BLaER1 (cell line): ENCODE results near the gene OSM.

Experiments used
- H3K27ac ChIP-seq: shearing (Covaris generic); formaldehyde crosslinking; 2 replicates; pipeline ENCODE4 v1.8.1; 2022
- H3K27me3 ChIP-seq: shearing (Covaris generic); formaldehyde crosslinking; 2 replicates; pipeline ENCODE4 v1.8.1; 2022
- H3K36me3 ChIP-seq: shearing (Covaris generic); formaldehyde crosslinking; 2 replicates; pipeline ENCODE4 v1.8.1; 2022
- H3K4me1 ChIP-seq: shearing (Covaris generic); formaldehyde crosslinking; 2 replicates; pipeline ENCODE4 v1.8.1; 2022
- H3K4me2 ChIP-seq: shearing (Covaris generic); formaldehyde crosslinking; 2 replicates; pipeline ENCODE4 v1.8.1; 2022
- H3K4me3 ChIP-seq: shearing (Covaris generic); formaldehyde crosslinking; 2 replicates; pipeline ENCODE4 v1.8.1; 2022
- H3K9ac ChIP-seq: shearing (Covaris generic); formaldehyde crosslinking; 2 replicates; pipeline ENCODE4 v1.8.1; 2022
- H3K9me3 ChIP-seq: shearing (Covaris generic); formaldehyde crosslinking; 2 replicates; pipeline ENCODE4 v1.8.1; 2022
- H4K20me1 ChIP-seq: shearing (Covaris generic); formaldehyde crosslinking; 2 replicates; pipeline ENCODE4 v1.8.1; 2022
- Cebpa-rat ChIP-seq: shearing (Covaris generic); IDR thresholded peaks from 2 replicates; pipeline ENCODE4 v1.8.1; 2022

Gene OSM

DNA sequence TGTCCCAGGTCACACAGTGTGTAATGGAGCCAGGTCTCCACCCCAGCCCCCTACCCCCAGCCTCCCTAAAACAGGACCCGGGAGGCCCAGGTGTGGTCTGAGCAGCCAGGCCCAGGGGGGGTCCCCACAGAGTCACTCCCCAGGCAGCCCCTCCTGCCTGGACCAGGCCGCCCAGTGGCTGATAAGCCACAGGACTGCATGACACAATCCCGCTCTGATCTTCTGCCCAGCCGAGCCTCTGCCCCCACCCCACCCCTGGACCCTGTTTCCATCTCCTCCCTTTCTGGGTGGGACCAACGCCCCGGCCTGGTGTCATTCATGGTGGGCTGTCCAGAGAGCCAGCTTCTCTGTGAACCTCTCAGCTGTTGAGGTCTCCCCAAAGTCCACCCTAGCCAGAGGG is 12.3 kb downstream of the OSM start:
- no peaks in the 10 kb centered on the region for H3K36me3 ChIP-seq
- H3K4me3 ChIP-seq = no peak overlapping the region
- H4K20me1 ChIP-seq = no peaks in the 10 kb centered on the region
- no peak for TF ChIP-seq Cebpa-rat
- peak overlapping the region; percentile 78 for H3K4me2 ChIP-seq
- no peaks in the 10 kb centered on the region for H3K9me3 ChIP-seq
- peaks cover 68% of the 10 kb centered on the region for H3K4me1 ChIP-seq
- no peak overlapping the region for H3K9ac ChIP-seq
- no peak overlapping the region for H3K27ac ChIP-seq
- H3K27me3 ChIP-seq = no peaks in the 10 kb centered on the region

DNA sequence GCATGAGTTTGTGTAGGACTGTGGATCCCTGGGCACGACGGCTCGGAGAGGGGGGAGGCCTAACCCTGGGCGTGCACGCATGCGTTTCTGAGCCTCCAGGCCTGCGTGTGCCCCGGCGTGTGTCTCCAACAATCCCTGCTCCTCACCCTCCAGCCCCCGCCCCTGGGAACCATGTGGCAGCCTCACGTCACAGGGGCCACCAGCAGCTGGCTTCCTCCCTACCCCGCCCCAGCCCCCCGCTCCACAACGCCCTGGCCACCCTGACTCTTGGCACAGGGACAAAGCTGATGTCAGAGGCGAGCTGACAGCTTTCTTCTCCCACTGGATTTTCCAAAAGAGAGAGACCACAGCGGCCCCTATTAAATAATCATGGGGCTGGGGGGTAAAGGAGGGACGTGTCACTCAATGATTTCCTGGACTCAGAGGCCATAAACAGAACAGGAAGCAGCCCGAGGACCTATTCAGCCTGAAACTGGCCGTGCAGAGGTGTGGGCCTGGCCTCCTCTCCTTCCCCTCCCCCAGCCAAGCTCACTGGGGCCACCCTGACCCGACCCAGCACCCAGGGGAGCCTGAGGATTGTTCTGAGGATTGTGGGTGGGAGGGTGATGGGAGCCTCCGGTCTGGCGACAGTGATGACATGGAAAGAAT is 13.3 kb downstream of the OSM start:
- H3K4me1 ChIP-seq = peaks cover 70% of the 10 kb centered on the region
- peak overlapping the region; percentile 75 for H3K27ac ChIP-seq
- peak overlapping the region; percentile 78 for H3K4me2 ChIP-seq

DNA sequence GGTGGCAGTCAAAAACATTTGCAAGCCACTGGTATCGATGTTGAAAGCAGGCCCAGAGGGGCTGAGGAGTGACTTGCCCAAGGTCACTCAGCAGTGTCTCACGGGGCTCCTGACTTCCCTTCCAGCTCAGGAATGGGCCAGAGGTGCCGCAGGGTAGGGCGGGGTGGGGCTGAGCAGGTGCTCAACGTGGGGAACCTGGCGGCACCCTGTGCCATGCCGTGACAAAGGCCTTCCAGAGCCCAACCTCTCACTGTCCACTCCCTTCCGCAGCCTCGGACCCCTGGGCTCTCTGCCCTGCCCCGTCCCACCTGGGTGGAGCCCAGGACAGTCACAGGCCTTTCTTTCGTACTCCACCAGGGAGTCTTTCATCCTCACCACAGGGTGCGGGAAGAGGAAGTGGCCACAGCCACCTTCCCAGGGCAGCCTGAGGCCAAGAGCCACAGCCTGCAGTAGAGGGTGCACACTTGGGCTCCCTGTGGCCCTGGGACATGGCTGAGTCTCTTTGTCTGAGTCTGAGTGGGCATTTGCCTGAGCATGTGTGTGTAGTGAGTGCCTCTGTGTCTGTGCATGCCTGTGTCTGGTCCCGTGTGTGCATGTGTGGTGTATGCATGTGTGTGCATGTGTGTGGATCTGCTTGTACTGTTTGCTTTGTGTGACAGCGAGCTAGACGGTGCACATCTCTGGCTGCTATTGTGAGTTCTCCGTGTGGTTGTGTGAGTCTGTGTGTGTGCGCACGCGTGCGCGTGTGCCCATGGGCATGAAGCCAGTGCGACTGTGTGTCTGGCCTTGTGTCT is 14.0 kb downstream of the OSM start:
- H3K4me2 ChIP-seq = peak overlapping the region; percentile 78

More for the DNA sequence above, 13.3 kb downstream of the OSM start:
- Histone ChIP-seq H3K9ac (peak overlapping the region; percentile 57; the same call in 1 of the 2 replicates), H3K9me3 (no peaks in the 10 kb centered on the region), H3K27me3 (peaks cover 2% of the 10 kb centered on the region; the same call in 1 of the 2 replicates), H3K36me3 (no peaks in the 10 kb centered on the region), H4K20me1 (no peaks in the 10 kb centered on the region), H3K4me3 (no peak overlapping the region)
- TF ChIP-seq Cebpa-rat = no peak

DNA sequence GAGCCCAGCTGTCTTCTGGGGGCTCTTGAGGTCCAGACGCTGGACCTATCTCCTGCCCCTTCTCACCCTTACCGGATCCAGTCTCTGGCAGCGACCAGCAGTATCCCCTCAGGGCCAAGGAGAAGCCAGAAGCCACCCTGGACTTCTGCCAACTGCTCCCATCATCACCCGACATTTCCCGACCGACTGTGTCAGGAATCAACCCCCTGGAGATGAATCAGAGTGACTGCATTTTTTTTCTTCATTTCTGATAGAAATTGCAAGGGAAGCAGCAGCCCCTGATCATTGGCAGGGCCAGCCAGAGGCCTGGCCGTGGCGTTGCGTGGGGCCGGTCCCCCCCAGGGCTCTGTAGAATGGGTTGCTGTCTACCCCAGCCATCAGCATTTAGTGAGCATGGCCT is 14.9 kb downstream of the OSM start:
- no peaks in the 10 kb centered on the region for H3K9me3 ChIP-seq
- H3K4me3 ChIP-seq = no peak overlapping the region
- peaks cover 65% of the 10 kb centered on the region for H3K4me1 ChIP-seq
- no peak overlapping the region for H3K9ac ChIP-seq
- H4K20me1 ChIP-seq = no peaks in the 10 kb centered on the region
- no peak overlapping the region for H3K27ac ChIP-seq
- no peaks in the 10 kb centered on the region for H3K36me3 ChIP-seq
- no peak for TF ChIP-seq Cebpa-rat
- H3K4me2 ChIP-seq = no peak overlapping the region
- peaks cover 18% of the 10 kb centered on the region for H3K27me3 ChIP-seq

More for the DNA sequence above, 14.0 kb downstream of the OSM start:
- Histone ChIP-seq H3K27ac (0 out of 2 replicates have a peak overlapping the region, but pooled peaks have one; percentile 30), H3K4me1 (peaks cover 67% of the 10 kb centered on the region), H4K20me1 (no peaks in the 10 kb centered on the region), H3K27me3 (peaks cover 9% of the 10 kb centered on the region), H3K9ac (no peak overlapping the region), H3K4me3 (no peak overlapping the region), H3K9me3 (no peaks in the 10 kb centered on the region), H3K36me3 (no peaks in the 10 kb centered on the region)
- no peak for TF ChIP-seq Cebpa-rat

DNA sequence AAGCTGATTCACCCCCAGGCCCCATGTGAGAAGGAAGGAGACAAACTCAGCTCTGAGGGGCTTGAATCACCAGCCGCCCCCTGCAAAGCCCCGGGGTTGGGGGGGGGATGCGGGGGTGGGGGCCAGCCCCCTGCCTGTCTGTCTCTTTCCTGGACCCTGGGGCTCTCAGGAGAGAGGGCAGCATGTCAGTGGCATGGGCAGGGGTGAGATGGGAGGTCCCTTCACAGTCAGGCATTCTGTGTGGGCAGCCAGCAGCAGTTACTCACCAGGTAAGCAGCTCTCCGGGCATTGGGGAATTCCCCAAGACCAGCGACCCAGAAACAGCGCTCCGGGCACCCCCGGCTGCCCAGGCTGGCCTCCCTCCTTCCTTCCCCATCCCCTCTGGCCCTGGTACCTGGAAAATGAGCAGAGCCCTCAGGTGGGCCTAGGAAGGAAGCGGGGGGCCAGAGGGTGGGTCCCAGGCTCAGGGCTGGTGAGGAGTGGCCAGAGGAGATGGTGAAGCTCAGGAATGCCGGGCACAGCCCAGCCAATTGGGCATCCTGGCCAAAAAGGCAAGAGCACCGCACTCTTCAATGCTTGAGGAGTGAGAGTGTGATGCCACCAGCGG is 15.9 kb downstream of the OSM start:
- no peak for TF ChIP-seq Cebpa-rat
- peaks cover 28% of the 10 kb centered on the region for H3K27me3 ChIP-seq
- no peaks in the 10 kb centered on the region for H3K36me3 ChIP-seq
- H3K4me3 ChIP-seq = no peak overlapping the region
- H4K20me1 ChIP-seq = no peaks in the 10 kb centered on the region
- no peak overlapping the region for H3K9ac ChIP-seq
- H3K9me3 ChIP-seq = no peaks in the 10 kb centered on the region
- peaks cover 64% of the 10 kb centered on the region for H3K4me1 ChIP-seq
- no peak overlapping the region for H3K27ac ChIP-seq
- H3K4me2 ChIP-seq = no peak overlapping the region

GRCh38 chr22:30250039-30250565 is 16.5 kb downstream of the OSM start:
- H3K4me2 ChIP-seq = peak overlapping the region; percentile 66; the same call in 1 of the 2 replicates
- H3K4me1 ChIP-seq = peaks cover 67% of the 10 kb centered on the region
- H3K27me3 ChIP-seq = peaks cover 34% of the 10 kb centered on the region
- no peaks in the 10 kb centered on the region for H3K9me3 ChIP-seq
- H4K20me1 ChIP-seq = no peaks in the 10 kb centered on the region
- no peak overlapping the region for H3K27ac ChIP-seq
- no peak overlapping the region for H3K9ac ChIP-seq
- no peak overlapping the region for H3K4me3 ChIP-seq
- TF ChIP-seq Cebpa-rat = no peak
- H3K36me3 ChIP-seq = no peaks in the 10 kb centered on the region

GRCh38 chr22:30249049-30250038 is 17.3 kb downstream of the OSM start:
- Histone ChIP-seq H3K4me1 (peaks cover 69% of the 10 kb centered on the region), H3K36me3 (no peaks in the 10 kb centered on the region), H3K9me3 (no peaks in the 10 kb centered on the region), H3K9ac (no peak overlapping the region), H3K27me3 (peaks cover 40% of the 10 kb centered on the region), H3K27ac (0 out of 2 replicates have a peak overlapping the region, but pooled peaks have one; percentile 13), H4K20me1 (no peaks in the 10 kb centered on the region), H3K4me2 (peak overlapping the region; percentile 66), H3K4me3 (no peak overlapping the region)
- TF ChIP-seq Cebpa-rat = no peak

DNA sequence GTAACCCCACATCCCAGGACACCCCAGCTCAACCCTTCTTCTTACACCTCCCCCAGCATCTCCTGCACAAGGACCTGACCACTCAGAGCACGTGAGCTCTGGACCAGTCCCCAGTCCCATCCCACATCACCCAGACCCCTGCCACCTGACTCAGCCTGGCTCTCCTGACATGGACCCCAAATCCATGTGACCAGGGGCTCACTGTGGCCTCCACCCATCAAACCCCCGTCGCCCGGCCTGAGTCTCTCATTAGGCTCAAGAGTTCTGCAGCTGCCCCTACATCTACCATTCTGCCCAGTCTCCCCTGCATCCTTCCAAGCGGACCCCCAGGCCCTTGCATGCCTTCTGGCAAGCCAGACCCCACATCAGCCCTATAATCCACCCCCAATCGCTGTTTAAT is 18.2 kb downstream of the OSM start:
- H3K4me1 ChIP-seq = peaks cover 63% of the 10 kb centered on the region

DNA sequence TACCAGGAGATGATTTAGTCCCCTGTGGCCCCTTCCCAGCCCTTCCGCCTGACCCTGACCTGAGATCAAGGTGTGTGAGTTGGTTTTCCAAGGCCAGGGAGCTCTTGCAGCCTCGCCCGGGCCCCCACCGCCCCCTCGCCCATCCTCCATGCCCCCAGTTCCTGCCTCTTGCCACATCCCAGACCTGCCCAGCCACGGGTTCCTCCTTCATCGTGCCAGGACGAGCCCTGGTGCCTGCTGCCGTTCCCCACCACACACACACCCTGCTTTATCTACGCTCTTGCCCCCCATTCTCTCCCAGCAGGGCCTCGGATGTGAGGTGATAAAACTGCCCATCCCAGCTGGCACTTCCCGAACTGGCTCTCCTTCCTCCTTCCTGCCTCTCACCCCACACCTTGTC is 18.7 kb downstream of the OSM start:
- no peaks in the 10 kb centered on the region for H3K36me3 ChIP-seq
- H3K9ac ChIP-seq = no peak overlapping the region
- peaks cover 58% of the 10 kb centered on the region for H3K4me1 ChIP-seq
- no peaks in the 10 kb centered on the region for H4K20me1 ChIP-seq
- H3K27ac ChIP-seq = no peak overlapping the region
- H3K4me3 ChIP-seq = no peak overlapping the region
- TF ChIP-seq Cebpa-rat = no peak
- H3K4me2 ChIP-seq = peak overlapping the region; percentile 66
- H3K9me3 ChIP-seq = no peaks in the 10 kb centered on the region
- peaks cover 40% of the 10 kb centered on the region for H3K27me3 ChIP-seq

More for the DNA sequence above, 18.2 kb downstream of the OSM start:
- TF ChIP-seq Cebpa-rat = no peak
- H4K20me1 ChIP-seq = no peaks in the 10 kb centered on the region
- H3K4me3 ChIP-seq = no peak overlapping the region
- no peak overlapping the region for H3K27ac ChIP-seq
- H3K36me3 ChIP-seq = no peaks in the 10 kb centered on the region
- peak overlapping the region; percentile 66 for H3K4me2 ChIP-seq
- H3K27me3 ChIP-seq = peaks cover 40% of the 10 kb centered on the region
- H3K9ac ChIP-seq = no peak overlapping the region
- no peaks in the 10 kb centered on the region for H3K9me3 ChIP-seq
